ENCODE results near the gene GRIN2A.

DNA sequence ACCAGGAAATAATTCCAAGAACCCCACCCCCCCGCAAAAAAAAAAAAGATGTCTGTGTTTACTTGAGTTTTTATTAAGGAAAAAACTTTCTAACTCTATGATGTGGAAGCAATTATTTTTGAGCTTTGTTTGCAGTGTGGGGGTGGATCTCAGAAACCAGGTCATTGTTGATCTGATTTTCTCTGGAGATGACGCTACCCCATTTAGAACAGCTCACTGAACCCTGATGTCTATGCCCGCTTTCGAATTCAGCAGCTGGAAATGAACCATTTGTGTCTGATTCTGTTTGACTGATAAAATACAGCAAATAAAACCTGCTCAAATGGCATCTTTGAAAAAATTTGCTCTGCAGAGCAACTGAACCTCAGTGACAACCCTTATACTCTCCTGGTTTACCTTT is 368.6 kb downstream of the GRIN2A start:
- TF ChIP-seq, protein P1, sequence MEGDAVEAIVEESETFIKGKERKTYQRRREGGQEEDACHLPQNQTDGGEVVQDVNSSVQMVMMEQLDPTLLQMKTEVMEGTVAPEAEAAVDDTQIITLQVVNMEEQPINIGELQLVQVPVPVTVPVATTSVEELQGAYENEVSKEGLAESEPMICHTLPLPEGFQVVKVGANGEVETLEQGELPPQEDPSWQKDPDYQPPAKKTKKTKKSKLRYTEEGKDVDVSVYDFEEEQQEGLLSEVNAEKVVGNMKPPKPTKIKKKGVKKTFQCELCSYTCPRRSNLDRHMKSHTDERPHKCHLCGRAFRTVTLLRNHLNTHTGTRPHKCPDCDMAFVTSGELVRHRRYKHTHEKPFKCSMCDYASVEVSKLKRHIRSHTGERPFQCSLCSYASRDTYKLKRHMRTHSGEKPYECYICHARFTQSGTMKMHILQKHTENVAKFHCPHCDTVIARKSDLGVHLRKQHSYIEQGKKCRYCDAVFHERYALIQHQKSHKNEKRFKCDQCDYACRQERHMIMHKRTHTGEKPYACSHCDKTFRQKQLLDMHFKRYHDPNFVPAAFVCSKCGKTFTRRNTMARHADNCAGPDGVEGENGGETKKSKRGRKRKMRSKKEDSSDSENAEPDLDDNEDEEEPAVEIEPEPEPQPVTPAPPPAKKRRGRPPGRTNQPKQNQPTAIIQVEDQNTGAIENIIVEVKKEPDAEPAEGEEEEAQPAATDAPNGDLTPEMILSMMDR (IDR thresholded peaks at IDR 0.05), result no peak
- TF ChIP-seq POLR2A (IDR thresholded peaks at IDR 0.05), result no peak

All from body of pancreas (tissue), 4 donors.